ENCODE results near the gene TGM3. TPM values are rescaled to one million over a fixed set of nuclear protein-coding genes. Genes with fewer than 3 reads are reported as not detected.
"Not testable (repeated sequence)": the region's sequence is repeated elsewhere in the genome, so short reads cannot be mapped to it uniquely, and the experiment has no call there.

TGM3 gene
- total RNA-seq, 2 experiments from 2014 or later = not detected

GRCh38 chr20:2264621-2265374 lies 31.0 kb upstream of the TGM3 start:
- not testable (repeated sequence) for H3K36me3 Mint-ChIP-seq, DNase-seq

DNA sequence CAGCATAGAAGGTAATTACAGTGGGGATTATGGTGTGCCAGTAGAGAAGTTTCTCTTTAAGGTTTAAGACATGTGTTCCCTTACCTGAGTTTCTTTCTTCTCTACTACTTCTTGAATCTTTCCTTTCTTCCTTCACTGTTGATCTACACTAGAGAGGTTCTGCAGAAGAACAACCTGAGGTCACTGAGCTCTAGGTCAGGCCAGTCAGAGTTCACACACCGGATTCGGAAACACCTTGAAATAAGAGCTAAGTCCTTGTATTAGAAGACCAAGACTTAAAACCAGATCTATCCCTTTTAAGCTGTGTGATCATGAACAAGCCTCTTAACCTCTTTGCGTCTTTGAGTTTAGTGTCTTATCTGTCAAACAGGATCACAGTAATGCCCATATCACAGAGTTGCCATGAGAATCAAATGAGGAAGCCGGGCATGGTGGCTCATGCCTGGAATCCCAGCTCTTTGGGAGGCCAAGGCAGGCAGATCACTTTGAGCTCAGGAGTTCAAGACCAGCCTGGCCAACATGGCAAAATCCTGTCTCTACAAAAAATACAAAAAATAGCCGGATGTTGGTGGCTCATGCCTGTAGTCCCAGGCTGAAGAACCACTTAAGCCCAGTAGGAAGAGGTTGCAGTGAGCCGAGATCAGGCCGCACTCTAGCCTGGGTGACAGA lies 22.0 kb upstream of the TGM3 start:
- Mint-ChIP-seq H3K4me1 (no peaks in the 10 kb centered on the region), H3K9me3 (ENCODE audit: low read depth) (no peaks in the 10 kb centered on the region), H3K36me3 (no peaks in the 10 kb centered on the region), H3K27ac (no peak overlapping the region), H3K4me3 (no peak overlapping the region), H3K27me3 (peaks cover 35% of the 10 kb centered on the region)
- CTCF ChIA-PET = no interaction called here
- no peak for DNase-seq
- ATAC-seq = no peak

More at GRCh38 chr20:2264621-2265374, 31.0 kb upstream of the TGM3 start:
- peaks cover 42% of the 10 kb centered on the region for H3K27me3 Mint-ChIP-seq
- CTCF ChIA-PET; H3K4me1 Mint-ChIP-seq; H3K27ac Mint-ChIP-seq; H3K9me3 Mint-ChIP-seq (ENCODE audit: low read depth); H3K4me3 Mint-ChIP-seq; ATAC-seq: not testable (repeated sequence)

DNA sequence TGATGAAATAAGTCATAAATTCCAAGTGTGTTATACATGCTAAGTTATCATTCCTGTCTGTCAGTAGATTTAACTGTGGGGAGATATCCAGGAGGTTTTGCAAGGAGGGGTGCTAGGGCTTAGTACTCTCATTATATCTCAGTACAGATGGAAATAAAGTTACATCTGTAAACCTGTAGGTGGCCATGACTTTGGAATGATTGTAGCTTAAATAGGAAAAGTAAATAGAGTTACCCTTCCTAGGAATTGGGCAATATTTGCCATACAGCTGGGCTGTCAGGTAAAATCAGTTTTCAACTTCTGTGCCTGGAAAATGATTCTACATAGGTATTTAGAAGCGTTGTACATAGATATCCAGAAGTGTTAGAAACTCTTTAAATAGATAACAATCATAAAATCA lies 19.8 kb upstream of the TGM3 start:
- H3K27ac Mint-ChIP-seq = no peak overlapping the region
- peaks cover 38% of the 10 kb centered on the region for H3K27me3 Mint-ChIP-seq
- no peaks in the 10 kb centered on the region for H3K4me1 Mint-ChIP-seq
- H3K36me3 Mint-ChIP-seq = no peaks in the 10 kb centered on the region
- no peak overlapping the region for H3K4me3 Mint-ChIP-seq
- ATAC-seq (no peak), DNase-seq (no peak)
- CTCF ChIA-PET = no interaction called here
- no peaks in the 10 kb centered on the region for H3K9me3 Mint-ChIP-seq (ENCODE audit: low read depth)

GRCh38 chr20:2279253-2279779 lies 16.5 kb upstream of the TGM3 start:
- no peak for DNase-seq
- H3K36me3 Mint-ChIP-seq = no peaks in the 10 kb centered on the region
- H3K27me3 Mint-ChIP-seq = peaks cover 34% of the 10 kb centered on the region
- H3K27ac Mint-ChIP-seq = no peak overlapping the region
- H3K9me3 Mint-ChIP-seq (ENCODE audit: low read depth) = no peaks in the 10 kb centered on the region
- no peak for ATAC-seq
- no peak overlapping the region for H3K4me3 Mint-ChIP-seq
- CTCF ChIA-PET = no interaction called here
- H3K4me1 Mint-ChIP-seq = no peaks in the 10 kb centered on the region

- ATAC-seq (no peak), DNase-seq (no peak)
- no peak overlapping the region for H3K27ac Mint-ChIP-seq
- H3K4me1 Mint-ChIP-seq = no peaks in the 10 kb centered on the region
- H3K9me3 Mint-ChIP-seq (ENCODE audit: low read depth) = no peaks in the 10 kb centered on the region
- H3K4me3 Mint-ChIP-seq = no peak overlapping the region
- no peaks in the 10 kb centered on the region for H3K36me3 Mint-ChIP-seq
- CTCF ChIA-PET = no interaction called here
- peaks cover 32% of the 10 kb centered on the region for H3K27me3 Mint-ChIP-seq
Measured at GRCh38 chr20:2280082-2280481, 15.7 kb upstream of the TGM3 start.

DNA sequence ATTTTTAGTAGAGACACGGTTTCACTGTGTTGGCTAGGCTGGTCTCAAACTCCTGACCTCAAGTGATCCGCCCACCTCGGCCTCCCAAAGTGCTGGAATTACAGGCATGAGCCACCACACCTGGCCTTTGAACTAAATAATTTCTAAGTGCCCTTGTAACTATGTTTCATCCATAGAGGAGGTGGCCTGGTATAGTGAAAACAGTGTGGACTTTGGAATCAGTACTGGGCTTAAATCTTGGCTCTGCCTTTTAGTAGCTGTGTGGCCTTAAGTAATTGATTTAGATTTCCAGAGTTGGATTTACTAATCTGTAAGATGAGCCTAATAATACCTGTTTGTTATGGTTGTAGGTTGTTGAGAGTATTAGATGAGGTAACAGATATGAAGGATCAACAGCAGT lies 14.2 kb upstream of the TGM3 start:
- Mint-ChIP-seq H3K36me3 (no peaks in the 10 kb centered on the region), H3K4me1 (no peaks in the 10 kb centered on the region), H3K9me3 (ENCODE audit: low read depth) (no peaks in the 10 kb centered on the region), H3K27me3 (peaks cover 24% of the 10 kb centered on the region), H3K27ac (no peak overlapping the region), H3K4me3 (no peak overlapping the region)
- CTCF ChIA-PET = no interaction called here
- DNase-seq (no peak), ATAC-seq (no peak)

DNA sequence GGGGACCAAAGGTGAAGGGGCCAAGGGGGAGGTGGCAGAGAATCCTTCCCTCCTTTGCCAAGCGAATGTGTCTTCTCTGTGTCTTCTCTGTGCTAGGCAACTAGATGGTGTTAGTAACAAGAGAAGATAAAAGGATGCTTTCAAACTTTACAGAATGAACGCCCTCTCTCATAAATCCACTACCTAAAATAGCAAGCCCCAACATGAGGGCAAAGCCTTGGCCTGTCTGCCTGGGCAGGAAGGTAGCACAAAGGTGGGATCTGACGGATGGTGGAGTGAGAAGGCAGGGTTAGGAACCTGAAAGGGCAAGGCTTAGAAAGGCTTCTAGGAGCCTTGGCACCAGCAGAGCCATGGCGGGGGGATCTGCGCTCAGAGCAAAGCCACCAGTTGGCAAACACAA lies 13.6 kb upstream of the TGM3 start:
- ATAC-seq (no peak), DNase-seq (no peak)
- Mint-ChIP-seq H3K4me1 (no peaks in the 10 kb centered on the region), H3K27me3 (peaks cover 19% of the 10 kb centered on the region), H3K9me3 (ENCODE audit: low read depth) (no peaks in the 10 kb centered on the region), H3K36me3 (no peaks in the 10 kb centered on the region), H3K4me3 (no peak overlapping the region), H3K27ac (no peak overlapping the region)
- CTCF ChIA-PET = no interaction called here

GRCh38 chr20:2283706-2284423 lies 11.9 kb upstream of the TGM3 start:
- no peaks in the 10 kb centered on the region for H3K36me3 Mint-ChIP-seq
- no peak for ATAC-seq
- H3K4me1 Mint-ChIP-seq = peaks cover 3% of the 10 kb centered on the region
- H3K27ac Mint-ChIP-seq = no peak overlapping the region
- no peaks in the 10 kb centered on the region for H3K9me3 Mint-ChIP-seq (ENCODE audit: low read depth)
- CTCF ChIA-PET = no interaction called here
- peaks cover 18% of the 10 kb centered on the region for H3K27me3 Mint-ChIP-seq
- no peak overlapping the region for H3K4me3 Mint-ChIP-seq
- no peak for DNase-seq

GRCh38 chr20:2285193-2285592 lies 10.6 kb upstream of the TGM3 start:
- Mint-ChIP-seq H3K27me3 (peaks cover 18% of the 10 kb centered on the region), H3K36me3 (no peaks in the 10 kb centered on the region), H3K4me3 (no peak overlapping the region), H3K27ac (no peak overlapping the region), H3K4me1 (peaks cover 15% of the 10 kb centered on the region), H3K9me3 (ENCODE audit: low read depth) (no peaks in the 10 kb centered on the region)
- CTCF ChIA-PET = no interaction called here
- DNase-seq (no peak), ATAC-seq (no peak)

DNA sequence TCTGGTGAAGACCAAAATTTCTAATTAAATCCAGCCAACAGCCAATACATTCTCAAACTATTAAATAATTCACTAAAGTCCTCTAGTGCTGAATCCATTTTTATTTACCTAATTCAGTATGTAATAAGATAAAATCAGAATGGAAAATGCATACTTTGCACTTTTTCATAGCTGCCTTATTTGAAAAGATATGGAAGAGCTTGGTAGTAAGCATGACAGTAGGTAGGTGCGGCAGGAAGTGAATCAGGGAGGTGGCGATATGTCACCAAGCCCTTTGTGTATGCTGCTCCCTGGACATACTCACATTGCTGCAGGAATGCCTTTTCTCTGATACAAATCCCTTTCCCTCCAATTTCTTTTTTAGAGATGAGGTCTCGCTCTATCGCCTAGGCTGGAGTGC lies 10.2 kb upstream of the TGM3 start:
- Mint-ChIP-seq H3K9me3 (ENCODE audit: low read depth) (no peaks in the 10 kb centered on the region), H3K4me1 (peaks cover 15% of the 10 kb centered on the region), H3K27ac (no peak overlapping the region), H3K4me3 (no peak overlapping the region), H3K36me3 (no peaks in the 10 kb centered on the region), H3K27me3 (peaks cover 14% of the 10 kb centered on the region)
- CTCF ChIA-PET = no interaction called here
- ATAC-seq (no peak), DNase-seq (no peak)

DNA sequence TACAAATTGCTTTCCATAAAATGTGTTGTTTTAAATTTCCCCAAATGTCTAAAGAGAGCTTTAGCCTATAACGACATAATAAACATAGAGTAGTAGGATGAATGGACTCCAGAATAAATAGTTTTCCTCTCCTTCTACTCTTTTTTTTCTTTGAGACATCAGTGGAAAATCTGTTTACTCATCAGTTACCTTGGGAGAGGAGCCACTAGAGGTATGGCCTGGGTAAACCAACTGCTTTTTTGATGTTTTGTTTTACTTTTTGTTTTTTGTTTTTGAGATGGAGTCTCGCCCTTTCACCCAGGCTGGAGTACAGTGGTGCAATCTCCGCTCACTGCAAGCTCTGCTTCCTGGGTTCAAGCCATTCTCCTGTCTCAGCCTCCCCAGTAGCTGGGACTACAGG lies 8.3 kb upstream of the TGM3 start:
- no peak overlapping the region for H3K4me3 Mint-ChIP-seq
- H3K36me3 Mint-ChIP-seq = no peaks in the 10 kb centered on the region
- no peaks in the 10 kb centered on the region for H3K9me3 Mint-ChIP-seq (ENCODE audit: low read depth)
- peaks cover 15% of the 10 kb centered on the region for H3K4me1 Mint-ChIP-seq
- CTCF ChIA-PET = no interaction called here
- ATAC-seq (no peak), DNase-seq (no peak)
- H3K27ac Mint-ChIP-seq = no peak overlapping the region
- H3K27me3 Mint-ChIP-seq = peaks cover 16% of the 10 kb centered on the region

DNA sequence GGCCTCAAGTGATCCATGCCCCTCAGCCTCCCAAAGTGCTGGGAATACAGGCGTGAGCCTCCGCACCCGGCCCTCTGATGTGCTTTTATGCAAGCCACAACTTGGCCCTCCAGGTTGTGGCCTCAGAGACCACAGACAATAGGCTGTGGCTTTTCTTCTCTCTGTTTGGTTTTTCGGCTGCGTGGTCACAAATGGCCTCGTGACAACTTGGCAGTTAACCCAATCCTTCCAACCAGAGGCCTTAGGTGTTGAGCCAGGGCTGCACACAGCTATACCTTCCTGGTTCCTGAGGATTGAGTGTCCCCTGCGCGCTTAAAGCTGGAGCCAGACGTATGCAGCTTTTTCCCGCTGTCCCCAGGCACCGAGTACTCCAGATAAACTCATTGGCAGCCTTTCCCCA lies 6.3 kb upstream of the TGM3 start:
- Mint-ChIP-seq H3K9me3 (ENCODE audit: low read depth) (no peaks in the 10 kb centered on the region), H3K4me1 (peaks cover 15% of the 10 kb centered on the region), H3K27me3 (peaks cover 18% of the 10 kb centered on the region), H3K27ac (no peak overlapping the region), H3K36me3 (no peaks in the 10 kb centered on the region), H3K4me3 (no peak overlapping the region)
- no peak for DNase-seq
- CTCF ChIA-PET = no interaction called here
- ATAC-seq = no peak

GRCh38 chr20:2290486-2290885 lies 5.3 kb upstream of the TGM3 start:
- Mint-ChIP-seq H3K4me1 (peaks cover 15% of the 10 kb centered on the region), H3K27ac (no peak overlapping the region), H3K9me3 (ENCODE audit: low read depth) (no peaks in the 10 kb centered on the region), H3K36me3 (no peaks in the 10 kb centered on the region), H3K4me3 (no peak overlapping the region), H3K27me3 (peaks cover 18% of the 10 kb centered on the region)
- CTCF ChIA-PET = no interaction called here
- no peak for ATAC-seq
- no peak for DNase-seq

All from activated CD8-positive, alpha-beta memory T cell treated with anti-CD3 and anti-CD28 coated beads, Interleukin-2, amount 10 ng/mL, durations not matched to agents 7 days and 5 days (primary cell).